ENCODE data around the gene ZMYND19. TPM values are rescaled to one million over a fixed set of nuclear protein-coding genes. Genes with fewer than 3 reads are reported as not detected.

ZMYND19 gene
- total and polyA plus RNA-seq, 9 donors = 18.5 to 22.8 (median 19.2) TPM

- Histone ChIP-seq H3K4me1 (ENCODE audit: control insufficient read depth, insufficient read depth, low read length) (peaks cover 28% of the 10 kb centered on the region), H3K9me3 (replicated peaks; ENCODE audit: control insufficient read depth, low read depth, low read length) (no peaks in the 10 kb centered on the region), H3K4me3 (ENCODE audit: low read length) (no peak overlapping the region), H3K27ac (ENCODE audit: low read length) (no peak overlapping the region), H3K36me3 (ENCODE audit: control insufficient read depth, insufficient read depth, low read length) (peaks cover 31% of the 10 kb centered on the region), H3K27me3 (ENCODE audit: control insufficient read depth, insufficient read depth, low read length) (no peaks in the 10 kb centered on the region)
- 91% methylated on average over 17 of the region's 19 CpGs for WGBS (ENCODE audit: insufficient coverage)
- no peak for DNase-seq
Observed at GRCh38 chr9:137615387-137615871, 25.1 kb upstream of the ZMYND19 start.

- no peak for DNase-seq
- Histone ChIP-seq H3K27ac (ENCODE audit: low read length) (no peak overlapping the region), H3K4me3 (ENCODE audit: low read length) (no peak overlapping the region), H3K4me1 (ENCODE audit: control insufficient read depth, insufficient read depth, low read length) (peaks cover 24% of the 10 kb centered on the region), H3K27me3 (ENCODE audit: control insufficient read depth, insufficient read depth, low read length) (no peaks in the 10 kb centered on the region), H3K36me3 (ENCODE audit: control insufficient read depth, insufficient read depth, low read length) (peaks cover 30% of the 10 kb centered on the region), H3K9me3 (replicated peaks; ENCODE audit: control insufficient read depth, low read depth, low read length) (no peaks in the 10 kb centered on the region)
- WGBS (ENCODE audit: insufficient coverage) = 90% methylated on average over 22 of the region's 25 CpGs
Observed at GRCh38 chr9:137614631-137615386, 24.5 kb upstream of the ZMYND19 start.

DNA sequence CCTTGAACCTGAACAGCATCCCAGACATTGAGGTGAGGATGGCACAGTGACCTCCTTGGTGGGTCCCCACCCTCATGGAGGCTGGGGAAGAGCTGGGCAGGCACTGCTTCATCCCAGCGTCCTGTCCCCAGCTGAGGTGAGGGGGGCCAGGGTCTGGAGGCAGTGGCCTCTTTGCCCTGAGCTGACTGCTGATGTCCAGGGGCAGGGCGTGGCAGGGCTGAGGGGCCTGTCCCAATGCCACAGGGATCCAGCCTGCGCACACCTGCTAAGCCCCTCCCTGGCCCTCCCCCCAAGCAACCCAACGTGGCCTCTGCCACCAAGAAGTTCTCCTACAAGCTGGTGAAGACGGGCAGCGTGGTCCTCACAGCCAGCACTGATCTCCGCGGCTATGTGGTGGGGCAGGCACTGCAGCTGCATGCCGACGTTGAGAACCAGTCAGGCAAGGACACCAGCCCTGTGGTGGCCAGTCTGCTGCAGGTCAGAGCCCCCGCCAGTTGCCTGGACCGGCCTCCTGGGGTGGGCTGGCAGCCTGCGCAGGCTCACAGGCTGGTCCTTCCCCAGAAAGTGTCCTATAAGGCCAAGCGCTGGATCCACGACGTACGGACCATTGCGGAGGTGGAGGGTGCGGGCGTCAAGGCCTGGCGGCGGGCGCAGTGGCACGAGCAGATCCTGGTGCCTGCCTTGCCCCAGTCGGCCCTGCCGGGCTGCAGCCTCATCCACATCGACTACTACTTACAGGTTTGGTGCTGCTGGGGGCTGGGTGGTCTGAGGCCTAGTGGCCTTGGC is 23.6 kb upstream of the ZMYND19 start:
- DNase-seq = no peak
- Histone ChIP-seq H3K4me1 (ENCODE audit: control insufficient read depth, insufficient read depth, low read length) (peaks cover 21% of the 10 kb centered on the region), H3K4me3 (ENCODE audit: low read length) (no peak overlapping the region), H3K36me3 (ENCODE audit: control insufficient read depth, insufficient read depth, low read length) (peaks cover 30% of the 10 kb centered on the region), H3K9me3 (replicated peaks; ENCODE audit: control insufficient read depth, low read depth, low read length) (no peaks in the 10 kb centered on the region), H3K27ac (ENCODE audit: low read length) (no peak overlapping the region), H3K27me3 (ENCODE audit: control insufficient read depth, insufficient read depth, low read length) (no peaks in the 10 kb centered on the region)
- WGBS (ENCODE audit: insufficient coverage) = 87% methylated on average over 23 of the region's 27 CpGs

- H3K27me3 ChIP-seq (ENCODE audit: control insufficient read depth, insufficient read depth, low read length) = no peaks in the 10 kb centered on the region
- no peak overlapping the region for H3K27ac ChIP-seq (ENCODE audit: low read length)
- H3K9me3 ChIP-seq (replicated peaks; ENCODE audit: control insufficient read depth, low read depth, low read length) = no peaks in the 10 kb centered on the region
- peaks cover 28% of the 10 kb centered on the region for H3K4me1 ChIP-seq (ENCODE audit: control insufficient read depth, insufficient read depth, low read length)
- WGBS (ENCODE audit: insufficient coverage) = 92% methylated on average over 3 of the region's 5 CpGs
- peaks cover 36% of the 10 kb centered on the region for H3K36me3 ChIP-seq (ENCODE audit: control insufficient read depth, insufficient read depth, low read length)
- DNase-seq = no peak
- H3K4me3 ChIP-seq (ENCODE audit: low read length) = no peak overlapping the region
Observed at GRCh38 chr9:137613259-137613658, 22.9 kb upstream of the ZMYND19 start.

GRCh38 chr9:137612741-137613142 is 22.4 kb upstream of the ZMYND19 start:
- peaks cover 28% of the 10 kb centered on the region for H3K4me1 ChIP-seq (ENCODE audit: control insufficient read depth, insufficient read depth, low read length)
- no peak overlapping the region for H3K27ac ChIP-seq (ENCODE audit: low read length)

GRCh38 chr9:137611623-137612609 is 21.6 kb upstream of the ZMYND19 start:
- WGBS (ENCODE audit: insufficient coverage) = 59% methylated on average over 21 of the region's 21 CpGs
- DNase-seq = no peak
- H3K27ac ChIP-seq (ENCODE audit: low read length) = no peak overlapping the region
- H3K4me1 ChIP-seq (ENCODE audit: control insufficient read depth, insufficient read depth, low read length) = peaks cover 31% of the 10 kb centered on the region
- no peak overlapping the region for H3K4me3 ChIP-seq (ENCODE audit: low read length)
- peaks cover 36% of the 10 kb centered on the region for H3K36me3 ChIP-seq (ENCODE audit: control insufficient read depth, insufficient read depth, low read length)
- no peaks in the 10 kb centered on the region for H3K9me3 ChIP-seq (replicated peaks; ENCODE audit: control insufficient read depth, low read depth, low read length)
- H3K27me3 ChIP-seq (ENCODE audit: control insufficient read depth, insufficient read depth, low read length) = no peaks in the 10 kb centered on the region

More at GRCh38 chr9:137612741-137613142, 22.4 kb upstream of the ZMYND19 start:
- H3K9me3 ChIP-seq (replicated peaks; ENCODE audit: control insufficient read depth, low read depth, low read length) = no peaks in the 10 kb centered on the region
- DNase-seq = no peak
- no peaks in the 10 kb centered on the region for H3K27me3 ChIP-seq (ENCODE audit: control insufficient read depth, insufficient read depth, low read length)
- H3K36me3 ChIP-seq (ENCODE audit: control insufficient read depth, insufficient read depth, low read length) = peaks cover 36% of the 10 kb centered on the region
- WGBS (ENCODE audit: insufficient coverage) = 55% methylated on average over 8 of the region's 8 CpGs
- H3K4me3 ChIP-seq (ENCODE audit: low read length) = no peak overlapping the region

- Histone ChIP-seq H3K4me1 (ENCODE audit: control insufficient read depth, insufficient read depth, low read length) (peaks cover 39% of the 10 kb centered on the region), H3K27ac (ENCODE audit: low read length) (no peak overlapping the region), H3K9me3 (replicated peaks; ENCODE audit: control insufficient read depth, low read depth, low read length) (no peaks in the 10 kb centered on the region), H3K36me3 (ENCODE audit: control insufficient read depth, insufficient read depth, low read length) (peaks cover 34% of the 10 kb centered on the region), H3K4me3 (ENCODE audit: low read length) (no peak overlapping the region), H3K27me3 (ENCODE audit: control insufficient read depth, insufficient read depth, low read length) (no peaks in the 10 kb centered on the region)
- WGBS (ENCODE audit: insufficient coverage) = 71% methylated on average over 2 of the region's 6 CpGs
- DNase-seq = no peak
Observed at GRCh38 chr9:137610944-137611343, 20.6 kb upstream of the ZMYND19 start.

DNA sequence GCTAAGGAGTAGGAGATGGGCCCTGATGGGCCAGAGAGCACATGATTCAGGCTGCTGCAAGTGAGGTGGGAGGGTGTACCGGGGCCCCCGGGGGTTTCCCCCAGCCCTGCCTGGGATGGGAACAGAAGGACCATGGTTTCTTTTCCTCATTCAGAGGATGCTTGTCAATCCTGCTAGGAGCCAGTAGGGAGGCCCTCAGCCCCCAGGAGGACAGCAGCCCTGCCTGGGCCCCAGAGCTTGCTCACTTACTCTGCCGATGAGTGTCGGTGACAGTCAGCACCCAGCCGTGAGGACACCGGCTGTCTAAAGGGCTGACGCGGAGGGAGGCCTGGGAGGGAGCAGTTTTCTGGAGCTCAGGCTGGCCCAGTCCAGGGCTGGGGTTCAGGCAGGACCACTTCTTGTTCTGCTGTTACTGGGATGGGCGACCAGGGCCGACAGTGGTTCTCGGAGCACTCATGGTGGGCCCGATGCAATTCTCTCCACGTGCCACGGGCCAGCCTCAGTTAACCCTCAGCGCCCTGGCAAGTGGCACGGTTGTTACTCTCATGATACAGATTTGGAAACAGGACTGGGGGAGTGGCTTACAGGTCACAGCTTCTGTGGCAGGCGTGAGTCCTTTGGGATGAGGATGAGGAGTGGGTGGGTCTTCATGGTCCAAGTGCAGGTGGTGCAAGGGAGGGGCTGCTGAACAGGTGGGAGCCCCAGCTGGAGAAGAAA is 17.0 kb upstream of the ZMYND19 start:
- Histone ChIP-seq H3K4me3 (ENCODE audit: low read length) (peak overlapping the region; percentile 45), H3K9me3 (replicated peaks; ENCODE audit: control insufficient read depth, low read depth, low read length) (no peaks in the 10 kb centered on the region), H3K36me3 (ENCODE audit: control insufficient read depth, insufficient read depth, low read length) (peaks cover 6% of the 10 kb centered on the region), H3K27ac (ENCODE audit: low read length) (peak overlapping the region; percentile 75), H3K27me3 (ENCODE audit: control insufficient read depth, insufficient read depth, low read length) (peaks cover 8% of the 10 kb centered on the region), H3K4me1 (ENCODE audit: control insufficient read depth, insufficient read depth, low read length) (peaks cover 41% of the 10 kb centered on the region)
- 41% methylated on average over 16 of the region's 17 CpGs for WGBS (ENCODE audit: insufficient coverage)
- DNase-seq = peak; percentile 49

DNA sequence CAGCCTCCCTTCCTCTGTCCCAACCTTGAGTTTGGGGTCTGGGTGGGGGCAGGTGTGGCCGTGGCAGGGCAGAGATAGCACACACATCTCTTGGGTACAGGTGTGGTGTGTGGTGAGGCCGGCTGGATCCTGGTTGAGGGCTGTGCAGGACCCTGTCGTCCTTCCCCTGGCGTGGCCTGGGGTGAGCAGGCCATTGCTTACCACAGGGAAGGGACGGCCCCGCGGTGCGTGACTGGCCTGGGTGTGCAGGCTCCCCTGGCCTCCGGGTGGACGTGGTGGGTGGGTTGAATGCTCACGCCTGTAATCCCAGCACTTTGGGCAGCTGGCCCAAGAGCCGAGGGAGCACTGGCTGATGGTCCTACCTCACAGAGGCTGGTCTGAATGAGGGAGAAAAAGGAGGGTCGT is 16.4 kb upstream of the ZMYND19 start:
- Histone ChIP-seq H3K27ac (ENCODE audit: low read length) (peak overlapping the region; percentile 75), H3K9me3 (replicated peaks; ENCODE audit: control insufficient read depth, low read depth, low read length) (no peaks in the 10 kb centered on the region), H3K27me3 (ENCODE audit: control insufficient read depth, insufficient read depth, low read length) (peaks cover 8% of the 10 kb centered on the region), H3K4me1 (ENCODE audit: control insufficient read depth, insufficient read depth, low read length) (peaks cover 38% of the 10 kb centered on the region), H3K4me3 (ENCODE audit: low read length) (peak overlapping the region; percentile 45), H3K36me3 (ENCODE audit: control insufficient read depth, insufficient read depth, low read length) (peaks cover 6% of the 10 kb centered on the region)
- WGBS (ENCODE audit: insufficient coverage) = 33% methylated on average over 3 of the region's 13 CpGs
- peak; percentile 55 for DNase-seq
